A673 (cell line): ENCODE measurements around the gene SOBP. TPM values are rescaled to one million over a fixed set of nuclear protein-coding genes. Genes with fewer than 3 reads are reported as not detected.

Experiments used
- BruUV-seq: library from RNA; stranded (reverse); fragments of 400-500 nt; replicated peaks from 2 replicates; lab custom pipeline; 2021; lab: Mats Ljungman, UMichigan
- CTCF ChIA-PET: fragments of 300-600 bp; sonication (Branson Sonifier 250); formaldehyde crosslinking; loops from one replicate; lab custom pipeline; 2022; ENCODE audit warnings: antibody characterized with exemption; lab: Charles Lee
- POLR2A ChIA-PET: fragments of 300-600 bp; sonication (Branson Sonifier 250); formaldehyde crosslinking; loops from one replicate; lab custom pipeline; 2022; ENCODE audit warnings: antibody characterized with exemption; ENCODE audit not compliant: low non-redundant PET; lab: Charles Lee
- DNase-seq: peaks from one replicate; pipeline ENCODE4 v3.0.0-alpha.2; 2015; ENCODE audit warnings: low spot score
- H3K27ac ChIP-seq: fragments of 200-600 bp; sonication (generic); 2 replicates; pipeline ENCODE4 v1.5.1; 2016; ENCODE audit warnings: mixed run types, low read depth, mild to moderate bottlenecking, mixed read lengths, antibody characterized with exemption, low read length; ENCODE audit not compliant: poor library complexity, severe bottlenecking
- H3K27me3 ChIP-seq: fragments of 200-600 bp; sonication (generic); replicated peaks from 2 replicates; pipeline ENCODE4 v1.6.1; 2017; ENCODE audit warnings: mixed run types, low read depth, mild to moderate bottlenecking, mixed read lengths, antibody characterized with exemption, low read length; ENCODE audit not compliant: insufficient read depth, poor library complexity
- H3K36me3 ChIP-seq: fragments of 200-600 bp; sonication (generic); 2 replicates; pipeline ENCODE4 v1.6.1; 2016; ENCODE audit warnings: mixed run types, mild to moderate bottlenecking, mixed read lengths, antibody characterized with exemption, low read length; ENCODE audit not compliant: insufficient read depth, poor library complexity, severe bottlenecking
- H3K4me1 ChIP-seq: fragments of 200-600 bp; sonication (generic); 2 replicates; pipeline ENCODE4 v1.6.1; 2017; ENCODE audit warnings: mixed run types, mild to moderate bottlenecking, mixed read lengths, antibody characterized with exemption, low read length; ENCODE audit not compliant: insufficient read depth, poor library complexity, severe bottlenecking
- H3K4me3 ChIP-seq: fragments of 200-600 bp; sonication (generic); 2 replicates; pipeline ENCODE4 v1.5.1; 2016; ENCODE audit warnings: low read depth, mixed run types, mild to moderate bottlenecking, mixed read lengths, low read length; ENCODE audit not compliant: poor library complexity, severe bottlenecking
- H3K9me3 ChIP-seq: fragments of 200-600 bp; sonication (generic); 2 replicates; pipeline ENCODE4 v1.6.1; 2016; ENCODE audit warnings: mixed run types, low read depth, mild to moderate bottlenecking, mixed read lengths, antibody characterized with exemption, low read length; ENCODE audit not compliant: poor library complexity, severe bottlenecking
- EZH2 ChIP-seq: fragments of 200-600 bp; sonication (generic); IDR thresholded peaks from 2 replicates; pipeline ENCODE4 v1.6.1; 2017; ENCODE audit warnings: borderline replicate concordance, low read depth, mild to moderate bottlenecking, mixed read lengths, antibody characterized with exemption, low read length; ENCODE audit not compliant: poor library complexity, severe bottlenecking
- intact Hi-C: fragments of 100-400 bp; cut with micrococcal nuclease; formaldehyde crosslinking; loops from one replicate; pipeline ENCODE4 v1.10.0; 2022; ENCODE audit not compliant: unreplicated experiment
- total RNA-seq: library from RNA; stranded (reverse); gene quantifications from 2 replicates; pipeline ENCODE4 v1.2.3, GENCODE V29; 2021
- TF ChIP-seq, protein P1 (sequence below): fragments of 300-800, 200-600 bp; sonication (generic); conservative IDR thresholded peaks from 2 replicates; pipeline ENCODE4 v1.5.1; 2017; ENCODE audit warnings: low read depth, mild to moderate bottlenecking, antibody characterized with exemption, low read length, moderate library complexity, mixed read lengths

The SOBP gene
- total RNA-seq, 1 experiment from 2014 or later, result 3.3 TPM

DNA sequence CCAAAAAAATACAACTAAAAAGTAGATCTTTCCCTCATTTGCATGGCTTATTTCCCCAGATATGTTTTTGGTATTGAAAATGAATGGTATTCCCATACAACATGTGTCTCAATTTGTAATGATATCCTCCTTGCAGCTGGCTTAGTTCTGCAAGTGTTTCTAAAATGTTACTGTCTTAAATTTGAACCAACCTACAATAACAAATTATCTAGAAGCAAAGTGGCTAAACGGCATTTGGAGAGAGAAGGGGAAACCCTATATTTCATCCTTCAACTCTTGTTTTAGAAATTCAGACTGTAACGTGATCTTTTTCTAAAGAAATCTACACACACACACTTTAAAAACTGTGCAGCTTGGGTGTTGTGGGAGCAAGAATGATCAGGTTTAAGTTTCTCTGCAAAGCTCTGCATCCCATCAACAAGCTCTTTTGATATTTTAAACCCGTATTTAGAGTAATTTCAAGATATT is 153.0 kb downstream of the SOBP start:
- no peaks in the 10 kb centered on the region for H3K4me1 ChIP-seq
- POLR2A ChIA-PET, result no interaction called here
- CTCF ChIA-PET, result no interaction called here
- H3K9me3 ChIP-seq, result no peaks in the 10 kb centered on the region
- no TSS peak for BruUV-seq
- no peak overlapping the region for H3K4me3 ChIP-seq
- no peak for DNase-seq
- intact Hi-C loops, result no loop called here
- no peaks in the 10 kb centered on the region for H3K27me3 ChIP-seq
- H3K27ac ChIP-seq, result no peak overlapping the region
- no peaks in the 10 kb centered on the region for H3K36me3 ChIP-seq
- TF ChIP-seq, protein P1, sequence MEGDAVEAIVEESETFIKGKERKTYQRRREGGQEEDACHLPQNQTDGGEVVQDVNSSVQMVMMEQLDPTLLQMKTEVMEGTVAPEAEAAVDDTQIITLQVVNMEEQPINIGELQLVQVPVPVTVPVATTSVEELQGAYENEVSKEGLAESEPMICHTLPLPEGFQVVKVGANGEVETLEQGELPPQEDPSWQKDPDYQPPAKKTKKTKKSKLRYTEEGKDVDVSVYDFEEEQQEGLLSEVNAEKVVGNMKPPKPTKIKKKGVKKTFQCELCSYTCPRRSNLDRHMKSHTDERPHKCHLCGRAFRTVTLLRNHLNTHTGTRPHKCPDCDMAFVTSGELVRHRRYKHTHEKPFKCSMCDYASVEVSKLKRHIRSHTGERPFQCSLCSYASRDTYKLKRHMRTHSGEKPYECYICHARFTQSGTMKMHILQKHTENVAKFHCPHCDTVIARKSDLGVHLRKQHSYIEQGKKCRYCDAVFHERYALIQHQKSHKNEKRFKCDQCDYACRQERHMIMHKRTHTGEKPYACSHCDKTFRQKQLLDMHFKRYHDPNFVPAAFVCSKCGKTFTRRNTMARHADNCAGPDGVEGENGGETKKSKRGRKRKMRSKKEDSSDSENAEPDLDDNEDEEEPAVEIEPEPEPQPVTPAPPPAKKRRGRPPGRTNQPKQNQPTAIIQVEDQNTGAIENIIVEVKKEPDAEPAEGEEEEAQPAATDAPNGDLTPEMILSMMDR, result no peak
- TF ChIP-seq EZH2, result no peak

DNA sequence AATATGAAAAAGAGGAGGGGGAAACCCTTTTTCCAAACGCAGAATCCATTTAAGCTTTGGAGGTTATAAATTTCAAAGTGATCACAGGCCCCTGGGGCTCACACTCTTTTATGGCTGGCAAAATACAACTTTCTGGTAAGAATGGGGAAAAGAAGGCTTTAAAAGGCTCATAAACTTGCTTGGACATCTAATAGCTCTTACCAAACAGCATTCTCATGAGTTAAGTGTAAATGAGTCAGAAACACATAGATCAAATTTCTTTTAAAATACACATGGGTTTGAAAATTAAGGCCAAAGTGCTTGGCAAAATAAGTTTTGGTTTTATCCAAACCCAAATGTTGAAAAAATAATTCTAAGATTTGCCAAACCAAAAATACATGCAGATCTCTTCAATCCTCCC is 154.6 kb downstream of the SOBP start:
- Histone ChIP-seq H3K9me3 (no peaks in the 10 kb centered on the region), H3K27me3 (no peaks in the 10 kb centered on the region), H3K27ac (no peak overlapping the region), H3K4me1 (no peaks in the 10 kb centered on the region), H3K4me3 (no peak overlapping the region), H3K36me3 (no peaks in the 10 kb centered on the region)
- TF ChIP-seq, protein P1, result no peak
- no peak for TF ChIP-seq EZH2
- intact Hi-C loops, result no loop called here
- no peak for DNase-seq
- CTCF ChIA-PET, result no interaction called here
- POLR2A ChIA-PET, result no interaction called here
- BruUV-seq, result no TSS peak

DNA sequence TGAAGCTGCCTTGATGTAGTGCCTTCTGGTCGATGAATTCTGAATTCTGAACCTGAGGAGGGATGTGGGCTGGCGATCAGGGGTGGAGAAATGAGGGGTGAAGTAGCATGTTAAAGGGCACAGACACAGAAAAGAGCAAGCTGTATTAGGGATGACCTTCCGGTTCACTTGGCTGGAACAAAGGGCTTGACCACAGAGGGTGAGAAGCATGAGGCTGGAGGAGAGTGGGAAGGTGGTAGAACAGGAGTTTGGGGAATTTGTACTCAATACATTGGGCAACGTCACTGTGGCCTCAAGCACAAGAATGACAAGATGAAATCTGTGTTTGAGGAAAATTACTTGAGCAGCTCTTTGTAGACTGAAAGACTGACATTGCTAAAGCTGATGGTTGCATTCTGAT is 155.8 kb downstream of the SOBP start:
- no peaks in the 10 kb centered on the region for H3K9me3 ChIP-seq
- CTCF ChIA-PET, result no interaction called here
- no peaks in the 10 kb centered on the region for H3K36me3 ChIP-seq
- no peaks in the 10 kb centered on the region for H3K27me3 ChIP-seq
- H3K27ac ChIP-seq, result no peak overlapping the region
- POLR2A ChIA-PET, result no interaction called here
- intact Hi-C loops, result no loop called here
- no peak for DNase-seq
- no TSS peak for BruUV-seq
- TF ChIP-seq, protein P1, result no peak
- no peak for TF ChIP-seq EZH2
- no peaks in the 10 kb centered on the region for H3K4me1 ChIP-seq
- H3K4me3 ChIP-seq, result no peak overlapping the region
